Measurements from ENCODE around the gene CPD.

The CPD gene

DNA sequence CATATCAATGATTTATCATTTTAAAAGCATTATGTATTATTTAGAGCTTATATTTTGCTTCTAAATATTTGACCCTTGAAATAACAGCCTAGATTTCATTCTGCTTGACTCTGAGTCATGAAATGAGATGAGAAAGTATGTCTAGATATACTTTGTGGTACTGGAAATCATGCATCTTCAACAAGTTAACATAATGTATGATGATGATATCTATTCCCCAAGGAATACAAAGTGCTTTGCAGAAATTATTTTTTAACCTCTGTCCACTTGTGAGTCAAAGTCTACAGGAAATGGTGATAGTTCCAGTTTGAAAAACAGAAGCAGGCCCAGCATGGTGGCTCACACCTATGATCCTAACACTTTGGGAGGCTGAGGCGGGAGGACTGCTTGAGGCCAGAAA is 134.6 kb downstream of the CPD start:
- no peak for DNase-seq

DNA sequence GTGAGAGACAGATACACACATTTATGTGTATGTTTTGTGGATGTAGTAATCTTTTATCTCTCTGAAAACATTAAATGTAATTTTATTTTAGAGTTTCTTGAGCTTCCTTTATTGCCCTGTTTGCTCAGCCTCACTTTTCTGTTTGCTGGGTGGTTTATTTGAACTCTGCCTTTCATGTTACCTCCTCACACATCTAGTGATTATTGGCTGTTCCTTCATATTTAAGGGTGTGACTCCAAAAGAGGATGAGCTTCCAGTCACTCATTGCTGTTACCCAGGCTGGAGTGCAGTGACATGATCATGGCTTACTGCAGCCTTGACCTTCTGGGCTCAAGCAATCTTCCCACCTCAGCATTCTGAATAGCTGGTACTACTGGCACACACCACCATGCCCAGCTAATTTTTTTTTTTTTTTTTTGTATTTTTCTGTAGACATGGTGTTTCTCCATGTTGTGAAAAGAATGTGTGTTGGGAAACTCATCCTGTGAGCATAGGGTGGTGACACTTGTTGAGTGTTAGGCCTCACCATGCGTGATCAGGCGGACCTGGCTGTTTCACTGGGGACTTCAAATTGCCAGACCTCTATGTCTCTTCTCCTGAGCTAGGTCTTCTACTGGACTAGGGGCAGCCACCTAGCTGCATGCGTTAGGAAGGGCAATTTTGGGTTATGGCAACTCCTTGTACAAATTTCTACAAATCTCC is 136.3 kb downstream of the CPD start:
- DNase-seq, result no peak

DNA sequence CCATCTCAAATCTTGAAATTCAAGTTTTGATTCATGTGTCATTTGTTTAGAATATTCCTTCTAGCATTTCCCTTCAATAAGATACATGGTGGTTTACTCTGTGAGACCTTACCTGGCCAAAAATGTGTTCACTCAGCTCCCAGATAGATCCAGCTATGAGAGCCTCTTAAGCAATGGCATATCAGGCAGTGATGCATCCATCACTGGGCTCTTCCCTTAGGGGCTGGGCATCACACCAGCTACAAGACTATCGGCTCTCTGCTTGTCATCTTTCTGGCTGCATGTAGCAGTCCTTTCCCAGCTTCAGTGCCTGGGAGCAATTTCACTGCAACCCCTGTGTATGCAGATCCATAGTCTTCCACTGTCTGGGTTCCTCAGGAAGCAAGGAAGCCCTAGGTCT is 139.1 kb downstream of the CPD start:
- DNase-seq, result no peak

DNA sequence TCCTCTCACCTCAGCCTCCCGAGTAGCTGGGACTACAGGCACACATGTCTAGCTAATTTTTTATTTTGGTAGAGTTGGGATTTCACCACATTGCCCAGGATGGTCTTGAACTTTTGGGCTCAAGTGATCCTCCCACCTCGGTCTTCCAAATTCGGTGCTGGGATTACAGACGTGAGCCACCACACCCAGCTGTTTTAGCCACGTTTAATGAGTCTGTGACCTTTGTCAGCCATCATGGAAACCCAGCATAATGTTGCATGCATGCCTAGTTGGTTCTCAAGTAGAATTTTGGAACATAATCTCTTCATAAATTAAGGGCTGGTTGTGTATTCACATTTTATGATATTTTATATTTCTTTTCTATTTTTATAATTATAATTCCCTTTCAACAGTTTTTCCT is 140.4 kb downstream of the CPD start:
- no peak for DNase-seq

Data from suppressor macrophage (primary cell).